ENCODE results near the gene KCNMA1.

GRCh38 chr10:76882796-76883195 lies 754.8 kb downstream of the KCNMA1 start:
- no peak for TF ChIP-seq CTCF (IDR thresholded peaks at IDR 0.05)
- TF ChIP-seq POLR2A (IDR thresholded peaks at IDR 0.05) = no peak
- no peak for TF ChIP-seq POLR2AphosphoS5 (IDR thresholded peaks at IDR 0.05)
- TF ChIP-seq EP300 (IDR thresholded peaks at IDR 0.05; ENCODE audit: low read depth) = no peak
